Daoy (cell line): ENCODE results near the gene INTS13. TPM values are rescaled to one million over a fixed set of nuclear protein-coding genes. Genes with fewer than 3 reads are reported as not detected.
"Not testable (repeated sequence)": the region's sequence is repeated elsewhere in the genome, so short reads cannot be mapped to it uniquely, and the experiment has no call there.

Source experiments
- DNase-seq: peaks from one replicate; pipeline ENCODE4 v3.0.0-alpha.2; 2015; ENCODE audit warnings: low read depth
- total RNA-seq: library from RNA; depleted of rRNA; stranded (reverse); fragments of >200 nt; shearing (Covaris generic); gene quantifications from 2 replicates; pipeline ENCODE4 v1.2.3, GENCODE V29; 2014; rRNA removed

Gene INTS13
- total RNA-seq, 1 experiment from 2014 or later = 76.3 TPM

DNA sequence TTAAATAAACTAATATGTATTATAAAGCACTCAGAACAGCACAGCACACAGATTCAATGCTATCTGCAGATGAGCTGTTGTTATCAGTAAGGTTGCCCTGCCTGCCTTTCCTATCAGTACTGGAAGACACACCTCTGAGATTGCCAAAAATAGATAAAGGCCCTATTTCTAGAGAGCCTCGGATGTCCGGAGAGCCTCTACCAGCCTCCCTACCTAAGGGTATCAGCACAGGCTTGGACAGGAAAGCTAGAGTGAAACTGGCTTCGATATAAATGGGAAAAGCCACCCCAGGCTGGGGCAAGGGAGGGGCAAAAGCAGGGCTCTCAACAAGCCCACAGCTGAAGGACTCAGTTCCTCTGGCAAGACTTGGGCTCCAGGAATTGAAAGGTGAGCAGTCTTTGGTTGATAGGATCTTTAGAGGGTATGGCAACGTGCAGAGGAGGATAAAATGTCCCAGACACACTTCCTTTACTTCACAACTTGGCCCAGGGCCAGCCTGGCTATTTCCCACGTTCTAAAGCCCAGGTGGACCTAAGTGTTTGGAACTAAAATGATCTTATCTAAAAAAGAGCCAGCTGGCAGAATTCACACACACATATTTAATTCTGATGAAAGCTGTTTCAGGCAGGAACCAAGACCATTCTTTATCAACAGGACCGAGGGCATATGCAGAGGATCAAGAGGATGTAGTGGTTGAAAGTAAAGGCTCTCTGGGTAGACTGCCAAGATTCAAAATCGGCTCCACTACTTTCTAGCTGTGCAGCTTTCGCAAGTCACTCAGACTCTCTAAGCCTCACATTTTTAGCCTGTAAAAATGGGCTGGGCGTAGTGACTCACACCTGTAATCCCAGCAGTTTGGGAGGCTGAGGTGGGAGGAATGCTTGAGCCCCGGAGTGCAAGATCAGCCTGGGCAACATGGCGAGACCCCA lies 67.0 kb downstream of the INTS13 start:
- peak; percentile 33 for DNase-seq

DNA sequence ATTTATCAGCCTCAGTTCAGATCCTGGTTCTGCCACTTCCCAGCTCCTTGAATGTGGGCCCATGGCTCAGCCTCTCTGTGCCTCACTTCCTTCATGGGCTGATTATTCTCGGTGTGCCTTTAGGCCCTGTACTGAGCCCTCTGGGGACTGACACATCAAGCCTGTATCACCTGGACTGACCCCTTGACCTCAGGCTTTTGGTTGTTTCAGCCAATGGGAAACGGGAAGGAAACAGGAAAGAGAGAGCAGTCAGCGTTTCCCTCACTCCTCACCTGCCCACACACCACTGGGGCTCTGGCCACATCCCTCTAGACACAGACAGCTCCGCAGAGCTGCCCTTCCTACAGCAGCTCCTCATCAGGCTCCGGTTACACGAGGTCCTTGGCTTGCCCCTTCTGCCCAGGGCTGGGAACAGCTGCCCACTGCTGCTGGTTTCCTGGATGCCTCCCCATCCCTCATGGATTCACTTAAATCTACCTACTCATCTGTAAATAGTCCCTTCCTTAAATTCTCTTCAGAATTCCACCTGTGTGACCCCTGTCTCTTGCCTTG lies 67.8 kb downstream of the INTS13 start:
- DNase-seq = no peak

DNA sequence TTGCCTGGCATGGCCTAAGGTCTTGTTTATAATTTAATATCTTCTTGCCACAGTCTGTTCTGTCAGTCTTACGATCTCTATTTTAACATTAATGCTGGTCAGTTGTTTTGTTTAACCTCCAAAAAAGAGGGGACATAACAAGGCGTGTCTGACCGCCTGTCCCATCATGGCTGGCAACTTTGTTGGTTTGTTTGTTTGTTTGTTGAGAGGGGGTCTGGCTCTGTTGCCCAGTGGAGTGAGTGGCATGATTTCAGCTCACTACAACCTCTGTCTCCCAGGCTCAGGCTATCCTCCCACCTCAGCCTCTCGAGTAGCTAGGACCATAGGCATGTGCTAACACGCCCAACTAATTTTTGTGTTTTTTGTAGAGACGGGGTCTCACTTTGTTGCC lies 68.7 kb downstream of the INTS13 start:
- no peak for DNase-seq

DNA sequence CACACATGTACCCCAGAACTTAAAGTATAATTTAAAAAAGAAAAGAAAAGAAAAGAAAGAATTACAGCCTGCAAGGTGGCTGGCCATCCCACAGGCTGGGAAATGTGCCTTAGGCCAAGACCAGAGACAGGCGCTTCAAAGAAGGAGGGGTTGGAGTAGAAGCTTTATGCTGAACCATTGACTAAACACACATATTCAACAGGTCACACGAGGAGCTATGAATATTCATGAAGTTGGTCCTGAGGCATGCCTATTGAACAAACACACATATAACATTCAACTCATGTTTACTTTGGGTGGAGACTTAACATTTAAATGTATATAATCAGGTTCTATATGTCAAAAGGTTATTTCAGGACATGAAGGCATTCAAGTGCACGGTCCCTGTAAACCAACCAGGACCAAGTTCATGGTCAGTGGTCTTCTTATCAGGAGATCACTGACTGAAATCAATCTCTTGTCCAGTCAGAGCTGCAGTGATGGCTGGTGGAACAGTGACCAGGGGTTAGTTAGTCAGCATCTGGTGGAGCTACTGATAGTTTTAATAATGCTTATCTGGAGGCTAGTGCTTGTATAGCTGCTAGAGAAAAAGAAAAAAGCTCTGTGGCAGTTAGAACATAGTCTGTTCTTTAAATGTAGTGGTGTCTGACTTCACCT lies 69.2 kb downstream of the INTS13 start:
- no peak for DNase-seq

- no peak for DNase-seq
Measured at GRCh38 chr12:26867080-26867479, 70.7 kb downstream of the INTS13 start.

GRCh38 chr12:26863515-26863914 lies 74.3 kb downstream of the INTS13 start:
- no peak for DNase-seq

GRCh38 chr12:26862787-26863186 lies 75.0 kb downstream of the INTS13 start:
- DNase-seq = not testable (repeated sequence)

- no peak for DNase-seq
Measured at GRCh38 chr12:26861690-26862089, 76.1 kb downstream of the INTS13 start.

DNA sequence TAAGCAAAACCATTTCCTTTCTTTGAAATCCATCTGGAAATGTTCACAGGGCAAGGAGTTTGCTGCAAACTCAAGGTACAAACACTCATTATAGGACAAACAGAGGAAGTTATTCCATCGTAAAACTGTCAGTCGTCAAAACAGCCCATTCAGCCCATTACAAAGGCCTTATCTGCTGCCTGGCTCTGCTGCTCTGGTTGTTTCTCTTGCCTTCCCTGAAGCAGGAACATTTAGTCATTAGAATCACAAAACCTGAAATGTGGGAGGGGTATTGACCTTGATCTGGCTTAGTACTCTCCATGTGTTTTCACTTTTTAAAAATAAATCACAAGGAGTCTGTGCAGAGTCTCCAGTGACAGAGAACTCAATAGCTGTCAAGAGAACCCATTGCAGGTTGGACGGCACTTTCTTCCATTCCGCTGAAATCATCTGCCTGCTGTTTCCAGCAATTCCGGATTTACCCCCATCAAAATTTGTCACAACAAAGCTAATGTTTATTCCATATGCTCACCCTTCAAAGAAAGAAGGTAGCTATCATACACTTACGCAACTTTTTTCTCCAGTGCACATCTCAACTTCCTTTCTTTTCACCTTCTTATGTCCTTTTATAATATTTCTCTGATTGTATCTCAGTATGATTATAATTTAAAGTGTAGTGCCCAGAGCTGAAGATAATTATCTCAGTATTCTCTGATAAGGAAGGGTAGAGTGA lies 80.2 kb downstream of the INTS13 start:
- DNase-seq = no peak

GRCh38 chr12:26855337-26855736 lies 82.4 kb downstream of the INTS13 start:
- no peak for DNase-seq

Other genes starting within 250 kb of the INTS13 start
- 19.2 and 30.4 TPM in 2 replicates for gene ITPR2, start 104.8 kb downstream of the INTS13 start, total RNA-seq
- gene FGFR1OP2, start 489 bp upstream of the INTS13 start, total RNA-seq = 99.2 and 127 TPM in 2 replicates
- gene TM7SF3, start 76.4 kb upstream of the INTS13 start, total RNA-seq = 66.8 and 69.4 TPM in 2 replicates
- 56.4 and 62.6 TPM in 2 replicates for gene MED21, start 84.6 kb upstream of the INTS13 start, total RNA-seq
- not detected in 2 replicates for gene C12orf71, start 144.6 kb upstream of the INTS13 start, total RNA-seq